HG02973 (cell line): ENCODE measurements around the gene UGT1A4.
"Not testable (repeated sequence)": the region's sequence is repeated elsewhere in the genome, so short reads cannot be mapped to it uniquely, and the experiment has no call there.

Source experiments
- ATAC-seq: cut with Tn5 transposase; IDR thresholded peaks from one replicate; pipeline ENCODE4 v1.9.1; 2021; ENCODE audit warnings: moderate library complexity; ENCODE audit not compliant: unreplicated experiment

Gene UGT1A4

DNA sequence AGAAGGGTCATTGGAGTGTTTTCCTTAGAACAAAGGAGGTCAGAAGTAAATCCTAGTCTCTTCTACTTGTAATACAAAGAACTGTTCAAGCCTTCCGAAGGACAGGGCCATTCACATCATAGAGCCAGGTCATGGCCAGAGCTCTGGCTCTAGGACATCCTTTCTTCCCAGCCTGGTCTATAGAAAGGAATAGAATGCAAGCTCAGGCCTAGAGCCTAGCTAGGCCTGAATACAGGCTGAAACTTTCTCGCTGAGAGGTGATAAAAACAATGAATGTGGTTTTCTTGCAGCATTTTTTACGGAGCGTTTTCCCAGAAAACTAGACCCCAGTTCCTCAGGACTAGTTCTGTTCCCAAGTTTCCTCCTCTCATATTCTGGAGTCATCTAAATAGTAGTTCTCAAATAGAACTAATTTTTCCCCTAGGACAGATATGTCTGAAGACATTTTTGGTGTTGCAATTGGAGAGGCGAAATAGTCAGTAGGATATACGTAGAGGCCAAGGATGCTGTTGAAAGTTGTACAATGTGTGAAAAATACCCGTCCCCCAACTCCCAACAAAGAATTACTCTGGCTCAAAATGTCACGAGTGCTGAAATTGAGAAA lies 19.0 kb upstream of the UGT1A4 start:
- ATAC-seq = no peak

- no peak for ATAC-seq
These were observed 18.4 kb upstream of the UGT1A4 start for GRCh38 chr2:233700028-233700635.

DNA sequence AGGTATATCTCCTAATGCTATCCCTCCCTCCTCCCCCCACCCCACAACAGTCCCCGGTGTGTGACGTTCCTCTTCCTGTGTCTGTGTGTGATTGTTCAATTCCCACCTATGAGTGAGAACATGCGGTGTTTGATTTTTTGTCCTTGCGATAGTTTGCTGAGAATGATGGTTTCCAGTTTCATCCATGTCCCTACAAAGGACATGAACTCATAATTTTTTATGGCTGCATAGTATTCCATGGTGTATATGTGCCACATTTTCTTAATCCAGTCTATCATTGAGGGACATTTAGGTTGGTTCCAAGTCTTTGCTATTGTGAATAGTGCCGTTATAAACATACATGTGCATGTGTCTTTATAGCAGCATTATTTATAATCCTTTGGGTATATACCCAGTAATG lies 17.7 kb upstream of the UGT1A4 start:
- ATAC-seq = not testable (repeated sequence)

GRCh38 chr2:233702238-233702637 lies 16.3 kb upstream of the UGT1A4 start:
- no peak for ATAC-seq

DNA sequence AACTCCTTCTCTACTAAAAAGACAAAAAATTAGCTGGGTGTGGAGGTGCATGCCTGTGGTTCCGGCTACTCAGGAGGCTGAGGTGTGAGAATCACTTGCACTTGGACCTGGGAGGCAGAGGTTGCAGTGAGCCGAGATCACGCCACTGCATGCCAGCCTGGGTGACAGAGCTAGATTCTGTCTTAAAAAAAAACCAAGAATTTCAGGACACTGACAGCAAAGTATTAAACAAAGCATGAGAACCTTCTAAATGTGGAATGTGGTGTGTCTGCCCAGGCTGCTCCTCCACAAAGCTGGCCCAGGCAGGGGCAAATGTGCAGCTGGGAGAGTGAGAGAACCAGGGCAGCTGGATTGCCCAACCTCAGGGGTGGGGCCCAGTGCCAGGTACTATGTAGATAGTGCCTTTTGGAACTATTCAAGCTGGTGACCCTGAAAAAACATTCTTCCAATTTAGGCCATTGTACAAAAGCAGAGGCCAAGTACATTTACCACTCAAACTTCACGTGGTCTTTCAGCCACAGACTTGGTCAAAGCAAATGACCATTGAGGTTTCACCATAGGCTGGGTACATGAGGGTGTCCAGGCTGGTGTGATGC lies 12.5 kb upstream of the UGT1A4 start:
- ATAC-seq = no peak

DNA sequence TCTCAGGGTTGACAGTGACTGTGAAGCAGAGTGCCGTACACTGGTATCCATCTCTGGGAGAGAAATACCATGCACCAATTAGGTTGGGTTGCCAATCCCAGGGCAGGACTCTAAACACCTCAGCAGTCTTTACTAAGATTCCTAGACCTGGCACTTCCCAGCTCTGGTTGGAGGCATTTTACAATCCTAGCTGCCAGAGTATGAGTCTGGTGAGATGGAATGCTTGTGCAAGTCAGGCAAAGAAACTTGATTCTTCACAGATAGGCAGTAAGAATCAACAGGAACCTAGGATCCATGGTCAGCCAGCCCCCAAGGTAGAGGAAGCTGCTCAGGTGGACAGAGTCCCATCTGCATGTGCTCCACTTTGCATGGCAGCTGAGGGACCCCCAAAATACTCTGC lies 11.8 kb upstream of the UGT1A4 start:
- no peak for ATAC-seq

DNA sequence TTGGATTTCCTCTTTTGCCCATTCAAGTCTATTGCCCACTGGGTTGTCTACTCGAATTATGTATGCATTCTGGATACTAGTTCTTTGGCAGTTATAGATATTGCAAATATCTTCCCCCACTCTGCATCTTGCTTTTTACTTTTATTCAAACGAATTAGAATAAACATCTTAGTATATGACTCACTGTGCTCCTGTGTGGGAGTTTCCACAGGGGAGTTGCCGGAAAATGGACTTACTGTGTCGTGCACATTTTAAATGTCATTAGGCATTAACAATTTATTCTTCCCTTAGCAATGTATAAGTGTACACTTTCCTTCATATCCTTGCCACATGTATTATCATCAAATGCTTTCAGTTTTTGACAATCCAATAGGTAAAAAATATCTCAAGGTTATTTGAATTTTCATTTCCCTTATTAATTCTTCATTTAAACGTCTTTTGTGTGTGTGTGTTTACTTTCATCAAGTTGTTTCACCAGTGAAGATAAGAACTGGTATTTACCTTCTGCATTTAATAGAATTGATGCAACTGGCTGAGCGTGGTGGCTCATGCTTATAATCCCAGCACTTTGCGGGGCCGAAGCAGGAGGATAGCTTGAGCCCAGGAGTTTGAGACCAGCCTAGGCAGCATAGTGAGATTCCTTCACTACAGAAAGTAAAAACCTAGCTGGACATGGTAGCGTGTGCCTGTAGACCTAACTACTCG lies 10.4 kb upstream of the UGT1A4 start:
- ATAC-seq = no peak

- no peak for ATAC-seq
These were observed 9.6 kb upstream of the UGT1A4 start for GRCh38 chr2:233708942-233709341.

- ATAC-seq = no peak
These were observed 7.1 kb upstream of the UGT1A4 start for GRCh38 chr2:233711312-233712008.

DNA sequence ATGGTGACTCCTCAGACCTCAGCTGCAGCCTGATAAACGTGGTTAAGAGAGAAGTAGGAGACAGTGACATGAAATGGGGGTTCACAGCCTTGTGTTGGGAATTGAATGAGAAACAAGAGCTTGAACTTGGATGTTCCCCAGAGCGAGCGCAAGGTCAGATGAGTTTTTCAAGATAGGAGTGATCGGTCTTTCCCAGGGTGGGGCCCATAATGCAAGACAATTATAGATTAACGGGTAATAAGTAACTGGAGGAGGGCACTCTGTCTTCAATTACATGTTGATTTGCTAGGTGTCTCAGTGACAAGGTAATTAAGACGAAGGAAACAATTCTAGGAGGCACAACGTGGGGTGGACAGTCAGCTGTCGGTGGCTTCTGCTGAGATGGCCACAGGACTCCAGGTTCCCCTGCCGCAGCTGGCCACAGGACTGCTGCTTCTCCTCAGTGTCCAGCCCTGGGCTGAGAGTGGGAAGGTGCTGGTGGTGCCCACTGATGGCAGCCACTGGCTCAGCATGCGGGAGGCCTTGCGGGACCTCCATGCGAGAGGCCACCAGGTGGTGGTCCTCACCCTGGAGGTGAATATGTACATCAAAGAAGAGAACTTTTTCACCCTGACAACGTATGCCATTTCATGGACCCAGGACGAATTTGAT lies 5.8 kb upstream of the UGT1A4 start, which contains the start of gene UGT1A5:
TSS of gene UGT1A5 (plus strand) at position 297 of the 651 bp plus-strand sequence. CDS start at position 382, 85 bp downstream.
- ATAC-seq = no peak

DNA sequence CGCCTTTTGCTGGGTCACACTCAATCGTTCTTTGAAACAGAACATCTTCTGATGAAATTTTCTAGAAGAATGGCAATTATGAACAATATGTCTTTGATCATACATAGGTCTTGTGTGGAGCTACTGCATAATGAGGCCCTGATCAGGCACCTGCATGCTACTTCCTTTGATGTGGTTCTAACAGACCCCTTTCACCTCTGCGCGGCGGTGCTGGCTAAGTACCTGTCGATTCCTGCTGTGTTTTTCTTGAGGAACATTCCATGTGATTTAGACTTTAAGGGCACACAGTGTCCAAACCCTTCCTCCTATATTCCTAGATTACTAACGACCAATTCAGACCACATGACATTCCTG lies 5.3 kb upstream of the UGT1A4 start:
- ATAC-seq = no peak

GRCh38 chr2:233714121-233714520 lies 4.4 kb upstream of the UGT1A4 start:
- no peak for ATAC-seq

DNA sequence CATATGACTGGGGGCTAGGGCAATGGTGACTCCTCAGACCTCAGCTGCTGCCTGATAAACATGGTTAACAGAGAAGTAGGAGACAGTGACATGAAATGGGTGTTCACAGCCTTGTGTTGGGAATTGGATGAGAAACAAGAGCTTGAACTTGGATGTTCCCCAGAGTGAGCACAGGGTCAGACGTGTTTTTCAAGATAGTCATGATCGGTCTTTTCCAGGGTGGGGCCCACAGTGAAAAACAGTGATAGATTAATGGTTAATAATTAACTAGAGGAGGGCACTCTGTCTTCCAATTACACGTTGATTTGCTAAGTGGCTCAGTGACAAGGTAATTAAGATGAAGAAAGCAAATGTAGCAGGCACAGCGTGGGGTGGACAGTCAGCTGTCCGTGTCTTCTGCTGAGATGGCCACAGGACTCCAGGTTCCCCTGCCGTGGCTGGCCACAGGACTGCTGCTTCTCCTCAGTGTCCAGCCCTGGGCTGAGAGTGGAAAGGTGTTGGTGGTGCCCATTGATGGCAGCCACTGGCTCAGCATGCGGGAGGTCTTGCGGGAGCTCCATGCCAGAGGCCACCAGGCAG lies 10.3 kb downstream of the UGT1A4 start, which contains the start of gene UGT1A3:
TSS of gene UGT1A3 (plus strand) at position 320 of the 579 bp plus-strand sequence. CDS start at position 405, 85 bp downstream.
- no peak for ATAC-seq

DNA sequence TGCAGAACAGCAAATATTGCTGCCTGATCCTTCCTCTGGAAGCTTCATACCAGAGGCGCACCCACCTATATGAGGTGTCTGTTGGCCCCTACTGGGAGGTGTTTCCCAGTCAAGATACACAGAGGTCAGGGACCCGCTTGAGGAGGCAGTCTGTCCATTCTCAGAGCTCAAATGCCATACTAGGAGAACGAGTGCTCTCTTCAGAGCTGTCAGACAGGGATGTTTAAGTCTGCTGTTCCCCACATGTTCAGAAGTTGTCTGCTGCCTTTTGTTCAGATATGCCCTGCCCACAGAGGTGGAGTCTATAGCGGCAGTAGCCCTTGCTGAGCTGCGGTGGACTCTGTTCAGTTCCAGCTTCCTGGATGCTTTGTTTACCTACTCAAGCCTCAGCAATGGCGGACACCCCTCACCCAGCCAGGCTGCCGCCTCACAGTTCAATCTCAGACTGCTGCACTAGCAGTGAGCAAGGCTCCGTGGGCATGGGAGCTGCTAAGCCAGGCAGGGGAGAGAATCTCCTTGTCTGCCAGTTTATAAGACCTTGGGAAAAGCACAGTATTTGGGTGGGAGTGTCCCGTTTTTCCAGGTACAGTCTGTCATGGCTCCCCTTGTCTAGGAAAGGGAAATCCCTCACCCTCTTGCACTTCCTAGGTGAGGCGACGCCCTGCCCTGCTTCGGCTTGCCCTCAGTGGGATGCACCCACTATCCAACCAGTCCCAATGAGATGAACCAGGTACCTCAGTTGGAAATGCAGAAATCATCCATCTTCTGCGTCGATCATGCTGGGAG lies 18.5 kb downstream of the UGT1A4 start:
- not testable (repeated sequence) for ATAC-seq

DNA sequence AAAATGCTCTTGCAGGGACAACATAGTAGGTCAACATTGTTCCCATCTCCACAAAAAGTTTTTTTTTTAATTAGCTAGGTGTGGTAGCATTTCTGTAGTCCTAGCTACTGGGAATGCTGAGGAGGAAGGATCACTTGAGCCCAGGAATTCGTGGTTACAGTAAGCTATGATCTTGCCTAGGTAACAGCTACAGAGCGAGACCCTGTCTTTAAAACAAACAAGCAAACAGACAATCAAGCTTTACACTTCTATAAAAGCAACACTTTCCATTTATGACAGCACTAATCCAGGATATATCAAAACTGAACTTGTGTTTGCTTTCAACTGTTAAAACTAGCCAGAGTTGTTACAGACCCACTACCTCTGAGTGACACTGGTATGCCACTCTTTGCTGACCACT lies 22.3 kb downstream of the UGT1A4 start:
- ATAC-seq = no peak

DNA sequence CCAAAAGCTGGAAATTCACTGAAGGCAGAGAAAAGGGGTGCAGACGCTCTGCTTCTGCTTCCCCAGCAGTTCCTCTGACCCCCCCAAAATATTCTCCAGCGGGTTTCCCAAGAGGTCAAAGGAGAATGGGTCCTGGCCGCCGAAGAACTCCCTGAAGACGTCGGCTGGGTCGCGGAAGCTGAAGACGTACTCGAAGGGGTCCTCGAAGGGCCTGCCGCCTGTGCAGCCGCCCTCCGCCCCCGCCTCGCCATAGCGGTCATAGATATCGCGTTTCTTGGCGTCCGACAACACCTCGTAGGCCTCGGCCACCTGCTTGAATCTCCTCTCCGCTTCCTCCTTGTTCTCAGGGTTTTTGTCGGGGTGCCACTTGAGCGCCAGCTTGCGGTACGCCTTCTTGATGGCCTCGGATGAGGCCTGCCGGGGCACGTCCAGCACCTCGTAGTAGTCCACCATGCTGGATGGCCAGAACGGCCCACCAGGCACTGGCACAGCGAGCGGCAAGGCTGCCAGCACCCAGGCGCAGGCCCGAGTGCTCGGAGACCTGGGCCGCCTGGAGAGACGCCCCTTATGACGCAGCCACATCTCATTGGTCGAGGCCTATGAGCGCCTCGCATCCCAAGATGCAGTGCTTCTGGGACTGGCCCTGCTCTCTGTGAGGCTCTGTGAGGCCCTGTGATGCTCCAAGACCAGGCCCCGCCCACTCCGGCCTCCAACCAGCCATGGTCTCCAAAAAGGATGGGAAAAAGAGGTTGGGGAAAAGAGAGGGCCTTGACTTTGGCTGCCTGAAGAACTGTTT lies 25.1 kb downstream of the UGT1A4 start:
- ATAC-seq = no peak

DNA sequence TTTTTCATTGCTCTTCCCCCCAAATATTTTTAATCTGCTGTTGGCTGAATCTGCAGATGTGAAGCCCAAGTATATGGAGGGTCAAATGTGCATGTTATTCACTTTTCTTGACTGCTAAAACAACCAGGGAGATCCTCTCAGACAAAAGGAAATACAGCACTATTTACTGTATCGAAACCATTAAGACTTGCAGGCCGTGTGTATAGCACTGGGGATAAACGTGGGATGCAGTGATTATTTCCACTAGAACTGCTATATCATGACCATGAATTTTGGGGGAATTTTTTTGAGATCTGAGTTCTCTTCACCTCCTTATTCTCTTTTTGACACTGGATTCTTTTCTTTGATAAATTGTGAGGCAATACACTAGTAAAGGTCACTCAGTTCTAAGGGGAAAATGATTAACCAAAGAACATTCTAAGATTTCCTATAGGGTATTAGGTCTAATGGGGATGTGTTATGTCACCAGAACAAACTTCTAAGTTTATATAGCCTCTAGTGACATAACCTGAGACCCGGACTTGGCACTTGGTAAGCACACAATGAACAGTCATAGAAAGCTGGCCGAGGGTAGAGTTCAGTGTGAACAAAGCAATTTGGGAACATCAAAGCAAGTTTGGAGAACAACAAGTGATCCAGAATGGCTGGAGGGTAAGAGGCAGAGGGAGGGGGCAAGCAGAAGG lies 26.7 kb downstream of the UGT1A4 start:
- no peak for ATAC-seq

DNA sequence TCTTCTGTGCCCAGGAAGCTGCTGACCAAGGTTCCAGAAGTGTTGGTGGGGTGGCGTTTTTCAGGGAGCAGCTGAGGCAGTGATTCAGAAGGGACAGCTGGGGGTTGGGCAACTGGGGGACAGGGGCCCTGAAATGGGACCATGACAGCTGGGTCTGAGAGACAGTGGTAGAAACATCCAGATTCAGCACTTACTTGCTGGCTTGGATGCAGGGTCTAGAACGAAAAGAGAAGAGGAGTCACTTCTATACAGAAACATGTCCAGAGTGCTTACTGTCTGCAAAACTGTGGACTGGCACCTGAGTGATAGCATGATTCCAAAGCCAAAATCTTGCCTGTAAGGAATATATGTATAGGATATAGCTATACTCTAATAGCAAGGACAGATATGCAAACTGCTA lies 27.3 kb downstream of the UGT1A4 start:
- not testable (repeated sequence) for ATAC-seq
